ENCODE data around the gene APBB2. TPM values are rescaled to one million over a fixed set of nuclear protein-coding genes. Genes with fewer than 3 reads are reported as not detected.

Gene APBB2
- total RNA-seq, 4 donors from 2014 or later, result 139 to 248 (median 203) TPM

GRCh38 chr4:41069257-41069656 is 145.1 kb downstream of the APBB2 start:
- Histone ChIP-seq H3K36me3 (no peaks in the 10 kb centered on the region), H3K4me1 (peaks cover 0 to 47% (median 13%) of the 10 kb centered on the region in 4 donors), H3K9me3 (no peaks in the 10 kb centered on the region), H3K4me3 (no peak overlapping the region), H3K27ac (peak overlapping the region in 2 of 4 donors; percentile 29 to 45), H3K27me3 (no peaks in the 10 kb centered on the region)
- TF ChIP-seq POLR2A (IDR thresholded peaks at IDR 0.05) (no peak), EP300 (IDR thresholded peaks at IDR 0.05) (peak in 1 of 2 donors; percentile 22)
- WGBS, 2 donors, result 62 to 70% methylated on average over 5 of the region's 5 CpGs
- no peak for DNase-seq (ENCODE audit: low spot score in 2 of 2)

GRCh38 chr4:41067369-41067768 is 147.0 kb downstream of the APBB2 start:
- WGBS, 2 donors, result 88 to 91% methylated on average over 5 of the region's 5 CpGs
- no peaks in the 10 kb centered on the region for H3K9me3 ChIP-seq
- H3K27ac ChIP-seq, result no peak overlapping the region
- peaks cover 0 to 59% (median 16%) of the 10 kb centered on the region in 4 donors for H3K4me1 ChIP-seq
- H3K27me3 ChIP-seq, result no peaks in the 10 kb centered on the region
- TF ChIP-seq EP300 (IDR thresholded peaks at IDR 0.05), result no peak
- no peak for DNase-seq (ENCODE audit: low spot score in 2 of 2)
- H3K4me3 ChIP-seq, result no peak overlapping the region
- H3K36me3 ChIP-seq, result no peaks in the 10 kb centered on the region

- WGBS, 2 donors, result 91 to 93% methylated on average over 4 of the region's 4 CpGs
- TF ChIP-seq EP300 (IDR thresholded peaks at IDR 0.05), result no peak
- TF ChIP-seq CTCF (IDR thresholded peaks at IDR 0.05), result no peak
- no peak for TF ChIP-seq POLR2A (IDR thresholded peaks at IDR 0.05)
Observed at GRCh38 chr4:41066049-41066448, 148.3 kb downstream of the APBB2 start.

GRCh38 chr4:41065434-41066006 is 148.8 kb downstream of the APBB2 start:
- H3K36me3 ChIP-seq, result no peaks in the 10 kb centered on the region
- H3K4me3 ChIP-seq, result no peak overlapping the region
- H3K4me1 ChIP-seq, result peaks cover 0 to 59% (median 23%) of the 10 kb centered on the region in 4 donors
- H3K9me3 ChIP-seq, result no peaks in the 10 kb centered on the region
- H3K27ac ChIP-seq, result no peak overlapping the region
- 91 to 96% methylated on average over 5 of the region's 5 CpGs for WGBS, 2 donors
- no peaks in the 10 kb centered on the region for H3K27me3 ChIP-seq
- no peak for TF ChIP-seq POLR2A (IDR thresholded peaks at IDR 0.05)
- DNase-seq (ENCODE audit: low spot score in 2 of 2), result no peak

More at GRCh38 chr4:41066049-41066448, 148.3 kb downstream of the APBB2 start:
- no peaks in the 10 kb centered on the region for H3K27me3 ChIP-seq
- H3K36me3 ChIP-seq, result no peaks in the 10 kb centered on the region
- no peaks in the 10 kb centered on the region for H3K9me3 ChIP-seq
- H3K4me1 ChIP-seq, result peaks cover 0 to 59% (median 20%) of the 10 kb centered on the region in 4 donors
- no peak for DNase-seq (ENCODE audit: low spot score in 2 of 2)
- no peak overlapping the region for H3K4me3 ChIP-seq
- H3K27ac ChIP-seq, result no peak overlapping the region

- Histone ChIP-seq H3K27me3 (no peaks in the 10 kb centered on the region), H3K4me3 (no peak overlapping the region), H3K4me1 (peaks cover 0 to 59% (median 24%) of the 10 kb centered on the region in 4 donors), H3K9me3 (no peaks in the 10 kb centered on the region), H3K27ac (no peak overlapping the region), H3K36me3 (no peaks in the 10 kb centered on the region)
- 90 to 91% methylated on average over 3 of the region's 3 CpGs for WGBS, 2 donors
- no peak for TF ChIP-seq POLR2A (IDR thresholded peaks at IDR 0.05)
- TF ChIP-seq CTCF (IDR thresholded peaks at IDR 0.05), result no peak
- TF ChIP-seq EP300 (IDR thresholded peaks at IDR 0.05), result no peak
- no peak for DNase-seq (ENCODE audit: low spot score in 2 of 2)
Observed at GRCh38 chr4:41064953-41065352, 149.4 kb downstream of the APBB2 start.

GRCh38 chr4:41061482-41062185 is 152.7 kb downstream of the APBB2 start:
- H3K36me3 ChIP-seq, result no peaks in the 10 kb centered on the region
- H3K27me3 ChIP-seq, result no peaks in the 10 kb centered on the region
- no peak overlapping the region for H3K4me3 ChIP-seq
- peaks cover 0 to 73% (median 23%) of the 10 kb centered on the region in 4 donors for H3K4me1 ChIP-seq
- no peak for DNase-seq (ENCODE audit: low spot score in 2 of 2)
- WGBS, 2 donors, result 49 to 50% methylated on average over 5 of the region's 5 CpGs
- TF ChIP-seq EP300 (IDR thresholded peaks at IDR 0.05) (no peak), POLR2A (IDR thresholded peaks at IDR 0.05) (no peak), CTCF (IDR thresholded peaks at IDR 0.05) (no peak)
- H3K27ac ChIP-seq, result peak overlapping the region in 3 of 4 donors; percentile 2 to 82 (median 71)
- no peaks in the 10 kb centered on the region for H3K9me3 ChIP-seq

All from tibial nerve (tissue), 4 donors.